Measurements from ENCODE around the gene GIT1. TPM values are rescaled to one million over a fixed set of nuclear protein-coding genes. Genes with fewer than 3 reads are reported as not detected.

Gene GIT1
- total and polyA plus RNA-seq, 2 of the 13 experiments (the other 11 are each of a cell fraction or from before 2014, with no cell fraction given) = 14.2 to 30.8 TPM

- TF ChIP-seq, protein P1, sequence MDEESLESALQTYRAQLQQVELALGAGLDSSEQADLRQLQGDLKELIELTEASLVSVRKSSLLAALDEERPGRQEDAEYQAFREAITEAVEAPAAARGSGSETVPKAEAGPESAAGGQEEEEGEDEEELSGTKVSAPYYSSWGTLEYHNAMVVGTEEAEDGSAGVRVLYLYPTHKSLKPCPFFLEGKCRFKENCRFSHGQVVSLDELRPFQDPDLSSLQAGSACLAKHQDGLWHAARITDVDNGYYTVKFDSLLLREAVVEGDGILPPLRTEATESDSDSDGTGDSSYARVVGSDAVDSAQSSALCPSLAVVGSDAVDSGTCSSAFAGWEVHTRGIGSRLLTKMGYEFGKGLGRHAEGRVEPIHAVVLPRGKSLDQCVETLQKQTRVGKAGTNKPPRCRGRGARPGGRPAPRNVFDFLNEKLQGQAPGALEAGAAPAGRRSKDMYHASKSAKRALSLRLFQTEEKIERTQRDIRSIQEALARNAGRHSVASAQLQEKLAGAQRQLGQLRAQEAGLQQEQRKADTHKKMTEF (CRISPR knock-in tag; IDR thresholded peaks at IDR 0.05) = peak; percentile 29
- TF ChIP-seq ZNF547 (CRISPR knock-in tag; IDR thresholded peaks at IDR 0.05) (peak; percentile 60; the same call in 1 of the 2 replicates), ZNF713 (CRISPR knock-in tag; IDR thresholded peaks at IDR 0.05) (no peak), ETV6 (CRISPR knock-in tag; conservative IDR thresholded peaks at IDR 0.05) (0 out of 2 replicates have a peak, but pooled peaks have one; percentile 6), U2AF2 (IDR thresholded peaks at IDR 0.05; ENCODE audit: low read depth, low read length) (no peak), ZNF629 (CRISPR knock-in tag; conservative IDR thresholded peaks at IDR 0.05) (no peak), ATF2 (CRISPR knock-in tag; IDR thresholded peaks at IDR 0.05) (no peak), EEA1 (CRISPR knock-in tag; IDR thresholded peaks at IDR 0.05; ENCODE audit: borderline replicate concordance) (no peak; the same call in 1 of the 2 replicates), ZNF317 (CRISPR knock-in tag; IDR thresholded peaks at IDR 0.05) (no peak), CENPBD1 (CRISPR knock-in tag; IDR thresholded peaks at IDR 0.05; ENCODE audit: borderline replicate concordance, low read depth) (no peak), YY1 (IDR thresholded peaks at IDR 0.05; ENCODE audit: insufficient read depth, insufficient replicate concordance, low read depth, low read length) (no peak), ZNF274 (CRISPR knock-in tag; IDR thresholded peaks at IDR 0.05) (no peak; the same call in 1 of the 2 replicates)
- TF ChIP-seq, protein P2, sequence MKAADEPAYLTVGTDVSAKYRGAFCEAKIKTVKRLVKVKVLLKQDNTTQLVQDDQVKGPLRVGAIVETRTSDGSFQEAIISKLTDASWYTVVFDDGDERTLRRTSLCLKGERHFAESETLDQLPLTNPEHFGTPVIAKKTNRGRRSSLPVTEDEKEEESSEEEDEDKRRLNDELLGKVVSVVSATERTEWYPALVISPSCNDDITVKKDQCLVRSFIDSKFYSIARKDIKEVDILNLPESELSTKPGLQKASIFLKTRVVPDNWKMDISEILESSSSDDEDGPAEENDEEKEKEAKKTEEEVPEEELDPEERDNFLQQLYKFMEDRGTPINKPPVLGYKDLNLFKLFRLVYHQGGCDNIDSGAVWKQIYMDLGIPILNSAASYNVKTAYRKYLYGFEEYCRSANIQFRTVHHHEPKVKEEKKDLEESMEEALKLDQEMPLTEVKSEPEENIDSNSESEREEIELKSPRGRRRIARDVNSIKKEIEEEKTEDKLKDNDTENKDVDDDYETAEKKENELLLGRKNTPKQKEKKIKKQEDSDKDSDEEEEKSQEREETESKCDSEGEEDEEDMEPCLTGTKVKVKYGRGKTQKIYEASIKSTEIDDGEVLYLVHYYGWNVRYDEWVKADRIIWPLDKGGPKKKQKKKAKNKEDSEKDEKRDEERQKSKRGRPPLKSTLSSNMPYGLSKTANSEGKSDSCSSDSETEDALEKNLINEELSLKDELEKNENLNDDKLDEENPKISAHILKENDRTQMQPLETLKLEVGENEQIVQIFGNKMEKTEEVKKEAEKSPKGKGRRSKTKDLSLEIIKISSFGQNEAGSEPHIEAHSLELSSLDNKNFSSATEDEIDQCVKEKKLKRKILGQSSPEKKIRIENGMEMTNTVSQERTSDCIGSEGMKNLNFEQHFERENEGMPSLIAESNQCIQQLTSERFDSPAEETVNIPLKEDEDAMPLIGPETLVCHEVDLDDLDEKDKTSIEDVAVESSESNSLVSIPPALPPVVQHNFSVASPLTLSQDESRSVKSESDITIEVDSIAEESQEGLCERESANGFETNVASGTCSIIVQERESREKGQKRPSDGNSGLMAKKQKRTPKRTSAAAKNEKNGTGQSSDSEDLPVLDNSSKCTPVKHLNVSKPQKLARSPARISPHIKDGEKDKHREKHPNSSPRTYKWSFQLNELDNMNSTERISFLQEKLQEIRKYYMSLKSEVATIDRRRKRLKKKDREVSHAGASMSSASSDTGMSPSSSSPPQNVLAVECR (CRISPR knock-in tag; IDR thresholded peaks at IDR 0.05; ENCODE audit: borderline replicate concordance) = peak; percentile 23; the same call in 1 of the 2 replicates
- TF ChIP-seq, protein P3, sequence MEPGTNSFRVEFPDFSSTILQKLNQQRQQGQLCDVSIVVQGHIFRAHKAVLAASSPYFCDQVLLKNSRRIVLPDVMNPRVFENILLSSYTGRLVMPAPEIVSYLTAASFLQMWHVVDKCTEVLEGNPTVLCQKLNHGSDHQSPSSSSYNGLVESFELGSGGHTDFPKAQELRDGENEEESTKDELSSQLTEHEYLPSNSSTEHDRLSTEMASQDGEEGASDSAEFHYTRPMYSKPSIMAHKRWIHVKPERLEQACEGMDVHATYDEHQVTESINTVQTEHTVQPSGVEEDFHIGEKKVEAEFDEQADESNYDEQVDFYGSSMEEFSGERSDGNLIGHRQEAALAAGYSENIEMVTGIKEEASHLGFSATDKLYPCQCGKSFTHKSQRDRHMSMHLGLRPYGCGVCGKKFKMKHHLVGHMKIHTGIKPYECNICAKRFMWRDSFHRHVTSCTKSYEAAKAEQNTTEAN (CRISPR knock-in tag; conservative IDR thresholded peaks at IDR 0.05) = no peak
- TF ChIP-seq, protein P4, sequence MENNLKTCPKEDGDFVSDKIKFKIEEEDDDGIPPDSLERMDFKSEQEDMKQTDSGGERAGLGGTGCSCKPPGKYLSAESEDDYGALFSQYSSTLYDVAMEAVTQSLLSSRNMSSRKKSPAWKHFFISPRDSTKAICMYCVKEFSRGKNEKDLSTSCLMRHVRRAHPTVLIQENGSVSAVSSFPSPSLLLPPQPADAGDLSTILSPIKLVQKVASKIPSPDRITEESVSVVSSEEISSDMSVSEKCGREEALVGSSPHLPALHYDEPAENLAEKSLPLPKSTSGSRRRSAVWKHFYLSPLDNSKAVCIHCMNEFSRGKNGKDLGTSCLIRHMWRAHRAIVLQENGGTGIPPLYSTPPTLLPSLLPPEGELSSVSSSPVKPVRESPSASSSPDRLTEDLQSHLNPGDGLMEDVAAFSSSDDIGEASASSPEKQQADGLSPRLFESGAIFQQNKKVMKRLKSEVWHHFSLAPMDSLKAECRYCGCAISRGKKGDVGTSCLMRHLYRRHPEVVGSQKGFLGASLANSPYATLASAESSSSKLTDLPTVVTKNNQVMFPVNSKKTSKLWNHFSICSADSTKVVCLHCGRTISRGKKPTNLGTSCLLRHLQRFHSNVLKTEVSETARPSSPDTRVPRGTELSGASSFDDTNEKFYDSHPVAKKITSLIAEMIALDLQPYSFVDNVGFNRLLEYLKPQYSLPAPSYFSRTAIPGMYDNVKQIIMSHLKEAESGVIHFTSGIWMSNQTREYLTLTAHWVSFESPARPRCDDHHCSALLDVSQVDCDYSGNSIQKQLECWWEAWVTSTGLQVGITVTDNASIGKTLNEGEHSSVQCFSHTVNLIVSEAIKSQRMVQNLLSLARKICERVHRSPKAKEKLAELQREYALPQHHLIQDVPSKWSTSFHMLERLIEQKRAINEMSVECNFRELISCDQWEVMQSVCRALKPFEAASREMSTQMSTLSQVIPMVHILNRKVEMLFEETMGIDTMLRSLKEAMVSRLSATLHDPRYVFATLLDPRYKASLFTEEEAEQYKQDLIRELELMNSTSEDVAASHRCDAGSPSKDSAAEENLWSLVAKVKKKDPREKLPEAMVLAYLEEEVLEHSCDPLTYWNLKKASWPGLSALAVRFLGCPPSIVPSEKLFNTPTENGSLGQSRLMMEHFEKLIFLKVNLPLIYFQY (CRISPR knock-in tag; IDR thresholded peaks at IDR 0.05; ENCODE audit: borderline replicate concordance) = no peak
Measured at GRCh38 chr17:29617481-29618271, 28.2 kb upstream of the GIT1 start (continued).
